OCI-LY1 (cell line): ENCODE measurements around the gene FBXW9.

Source experiments
- CTCF ChIP-seq: fragments of 200-600 bp; sonication (generic), shearing (Covaris generic); IDR thresholded peaks from 2 replicates; pipeline ENCODE4 v1.5.1; 2017; ENCODE audit warnings: mild to moderate bottlenecking, antibody characterized with exemption, low read length, moderate library complexity, mixed read lengths
- EZH2 ChIP-seq: fragments of 200-600 bp; sonication (generic), shearing (Covaris generic); IDR thresholded peaks from 2 replicates; pipeline ENCODE4 v1.8.0; 2017; ENCODE audit warnings: borderline replicate concordance, mixed run types, mild to moderate bottlenecking, antibody characterized with exemption, low read length, moderate library complexity, mixed read lengths

DNA sequence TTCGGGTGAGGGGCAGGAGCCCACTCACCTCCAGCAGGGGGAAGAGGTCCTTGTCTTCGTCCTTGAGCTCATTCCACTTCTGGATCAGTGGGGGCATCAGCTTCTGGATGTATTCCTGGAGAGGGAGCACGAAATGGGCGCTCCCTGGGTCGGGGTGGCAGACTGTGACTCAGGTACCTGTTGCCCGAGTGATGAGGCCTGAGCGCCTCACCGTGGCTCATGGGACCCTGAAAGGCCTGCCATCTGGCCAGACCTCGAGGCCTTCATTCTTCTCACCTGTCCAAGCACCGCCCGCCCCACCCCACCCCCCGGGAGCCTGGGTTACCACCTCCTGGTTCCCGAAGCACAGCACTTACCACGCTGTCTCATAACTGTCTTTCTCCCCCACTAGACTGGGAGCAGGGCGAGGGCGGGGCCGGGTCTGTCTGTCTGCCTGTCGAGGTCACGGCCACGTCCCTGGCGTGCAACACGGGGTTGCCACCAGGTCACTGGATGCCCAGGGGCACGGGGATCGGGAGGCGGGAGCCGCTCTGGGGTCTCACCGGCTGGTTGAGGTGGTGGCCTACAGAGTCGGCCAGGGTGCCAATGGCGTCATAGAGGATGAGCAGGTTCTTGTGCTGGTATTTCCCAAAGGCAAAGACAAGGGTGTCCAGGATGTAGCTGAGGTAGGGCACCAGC, 9.4 kb upstream of the FBXW9 start:
- no peak for TF ChIP-seq CTCF
- no peak for TF ChIP-seq EZH2
